Right atrium auricular region (tissue), 2 donors: ENCODE results near the gene CD3D. TPM values are rescaled to one million over a fixed set of nuclear protein-coding genes. Genes with fewer than 3 reads are reported as not detected.
A peak's percentile ranks its signal among the peaks of the same experiment; 100 is the strongest.

Experiments used
- DNase-seq: peaks from one replicate; pipeline ENCODE4 v3.0.0-alpha.2; 2019; ENCODE audit warnings: low spot score
- H3K27ac ChIP-seq, 2 donors: fragments of 200-600 bp; sonication (generic); 1 replicate in 1 of 2; 2 replicates in 1 of 2; pipeline ENCODE4 v1.5.1; 2016 to 2019
- H3K27me3 ChIP-seq, 2 donors: fragments of 200-600 bp; sonication (generic); one replicate each; pipeline versions ENCODE4 v1.5.1 to v1.6.0; 2017 to 2019
- H3K36me3 ChIP-seq: fragments of 200-600 bp; sonication (generic); one replicate; pipeline ENCODE4 v1.5.1; 2016
- H3K4me1 ChIP-seq, 2 donors: fragments of 200-600 bp; sonication (generic); one replicate each; pipeline versions ENCODE4 v1.5.1 to v1.6.0; 2017 to 2019
- H3K4me3 ChIP-seq, 2 donors: fragments of 200-600 bp; sonication (generic); 1 replicate in 1 of 2; 2 replicates in 1 of 2; pipeline ENCODE4 v1.5.1; 2017 to 2019; ENCODE audit warnings: mild to moderate bottlenecking in 1 of 2, moderate library complexity in 1 of 2
- H3K9me3 ChIP-seq, 2 donors: fragments of 200-600 bp; sonication (generic); one replicate each; pipeline ENCODE4 v1.5.1; 2019
- total RNA-seq, 2 donors: library from RNA; depleted of rRNA; stranded (reverse); fragments of >200 nt; gene quantifications; one replicate each; pipeline ENCODE4 v1.1.0, GENCODE V29; 2016
- TF ChIP-seq, protein P1 (sequence below), 2 donors: fragments of 200-600 bp; sonication (generic); IDR thresholded peaks; one replicate each; pipeline ENCODE4 v1.5.1; 2019; ENCODE audit warnings: antibody characterized with exemption in 2 of 2

CD3D gene
- total RNA-seq, 2 donors from 2014 or later = 1.5 TPM; not detected in 1

DNA sequence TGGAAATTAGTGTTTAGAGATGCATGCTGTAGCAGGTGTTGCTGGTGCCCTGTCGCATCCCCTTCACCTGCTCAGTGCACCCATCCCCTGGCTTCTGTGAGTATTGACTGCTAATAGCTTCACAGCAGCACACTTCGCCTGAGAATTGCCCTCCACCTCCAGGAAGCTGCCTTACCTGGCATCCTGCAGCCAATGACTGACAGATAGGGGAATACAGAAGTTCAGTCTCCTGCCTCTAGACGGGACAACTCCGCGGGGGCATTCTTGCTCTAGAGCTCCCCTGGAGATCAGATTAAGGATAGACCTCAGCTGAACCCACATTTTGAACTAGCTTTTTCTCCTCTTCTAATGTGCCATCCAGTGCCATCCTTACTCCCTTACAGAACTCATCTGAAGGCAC lies 47.3 kb downstream of the CD3D start:
- TF ChIP-seq, protein P1, sequence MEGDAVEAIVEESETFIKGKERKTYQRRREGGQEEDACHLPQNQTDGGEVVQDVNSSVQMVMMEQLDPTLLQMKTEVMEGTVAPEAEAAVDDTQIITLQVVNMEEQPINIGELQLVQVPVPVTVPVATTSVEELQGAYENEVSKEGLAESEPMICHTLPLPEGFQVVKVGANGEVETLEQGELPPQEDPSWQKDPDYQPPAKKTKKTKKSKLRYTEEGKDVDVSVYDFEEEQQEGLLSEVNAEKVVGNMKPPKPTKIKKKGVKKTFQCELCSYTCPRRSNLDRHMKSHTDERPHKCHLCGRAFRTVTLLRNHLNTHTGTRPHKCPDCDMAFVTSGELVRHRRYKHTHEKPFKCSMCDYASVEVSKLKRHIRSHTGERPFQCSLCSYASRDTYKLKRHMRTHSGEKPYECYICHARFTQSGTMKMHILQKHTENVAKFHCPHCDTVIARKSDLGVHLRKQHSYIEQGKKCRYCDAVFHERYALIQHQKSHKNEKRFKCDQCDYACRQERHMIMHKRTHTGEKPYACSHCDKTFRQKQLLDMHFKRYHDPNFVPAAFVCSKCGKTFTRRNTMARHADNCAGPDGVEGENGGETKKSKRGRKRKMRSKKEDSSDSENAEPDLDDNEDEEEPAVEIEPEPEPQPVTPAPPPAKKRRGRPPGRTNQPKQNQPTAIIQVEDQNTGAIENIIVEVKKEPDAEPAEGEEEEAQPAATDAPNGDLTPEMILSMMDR (IDR thresholded peaks at IDR 0.05) = no peak

DNA sequence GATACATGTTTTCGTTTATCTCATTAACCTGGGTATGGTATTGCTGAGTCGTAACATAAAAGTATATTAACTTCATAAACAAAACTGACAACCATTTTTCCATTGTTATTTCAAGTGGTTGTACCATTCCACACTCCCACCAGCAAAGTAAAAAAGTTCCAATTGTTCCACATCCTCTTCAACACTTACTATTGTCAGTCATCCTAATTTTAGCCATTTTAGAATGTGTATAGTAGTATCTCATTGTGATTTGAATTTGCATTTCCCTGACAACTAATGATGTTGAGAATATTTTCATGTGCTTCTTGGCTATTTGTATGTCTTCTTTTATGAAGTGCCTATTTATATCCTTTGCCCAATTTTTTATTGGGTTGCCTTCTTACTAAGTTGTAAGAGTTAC lies 48.5 kb downstream of the CD3D start:
- Histone ChIP-seq H3K4me3 (no peak overlapping the region), H3K27ac (no peak overlapping the region), H3K9me3 (no peaks in the 10 kb centered on the region), H3K4me1 (no peaks in the 10 kb centered on the region), H3K36me3 (no peaks in the 10 kb centered on the region), H3K27me3 (no peaks in the 10 kb centered on the region)
- DNase-seq = no peak
- TF ChIP-seq, protein P1 (IDR thresholded peaks at IDR 0.05) = no peak

More for the DNA sequence above, 47.3 kb downstream of the CD3D start:
- Histone ChIP-seq H3K36me3 (no peaks in the 10 kb centered on the region), H3K4me1 (no peaks in the 10 kb centered on the region), H3K27ac (no peak overlapping the region), H3K27me3 (no peaks in the 10 kb centered on the region), H3K9me3 (no peaks in the 10 kb centered on the region), H3K4me3 (no peak overlapping the region)
- no peak for DNase-seq

DNA sequence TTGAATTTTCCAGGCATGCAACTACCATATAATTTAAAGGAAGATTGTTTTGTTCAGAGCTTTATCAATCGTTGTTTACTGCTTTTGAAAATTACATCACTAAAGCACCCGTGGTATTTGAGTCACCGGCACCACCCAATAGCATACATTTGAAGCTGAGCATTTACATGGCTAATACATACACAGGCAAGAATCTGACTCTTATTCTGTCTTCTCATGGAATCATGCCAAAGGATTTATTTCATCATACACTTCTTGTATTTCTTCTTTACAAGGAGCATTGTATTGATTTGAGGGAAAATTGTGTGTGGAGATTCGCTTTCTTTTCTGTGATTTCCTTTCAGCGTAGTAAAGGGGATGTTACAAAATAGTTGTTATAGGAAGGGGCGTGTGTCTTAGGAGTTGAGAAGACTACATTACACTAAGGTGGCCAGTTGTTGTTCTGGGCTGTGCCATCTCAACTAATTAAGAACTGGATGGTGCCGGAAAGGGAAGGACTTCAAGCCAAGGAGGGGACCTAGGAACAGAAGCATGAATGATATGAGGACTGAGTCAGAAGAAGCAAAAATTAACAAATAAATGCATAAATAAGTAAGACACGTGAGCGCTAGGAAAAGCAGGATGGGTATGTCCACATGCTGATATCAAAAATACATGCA lies 50.9 kb downstream of the CD3D start:
- Histone ChIP-seq H3K4me3 (no peak overlapping the region), H3K36me3 (no peaks in the 10 kb centered on the region), H3K27me3 (no peaks in the 10 kb centered on the region), H3K27ac (no peak overlapping the region), H3K9me3 (no peaks in the 10 kb centered on the region), H3K4me1 (no peaks in the 10 kb centered on the region)
- DNase-seq = no peak
- TF ChIP-seq, protein P1 (IDR thresholded peaks at IDR 0.05) = no peak

DNA sequence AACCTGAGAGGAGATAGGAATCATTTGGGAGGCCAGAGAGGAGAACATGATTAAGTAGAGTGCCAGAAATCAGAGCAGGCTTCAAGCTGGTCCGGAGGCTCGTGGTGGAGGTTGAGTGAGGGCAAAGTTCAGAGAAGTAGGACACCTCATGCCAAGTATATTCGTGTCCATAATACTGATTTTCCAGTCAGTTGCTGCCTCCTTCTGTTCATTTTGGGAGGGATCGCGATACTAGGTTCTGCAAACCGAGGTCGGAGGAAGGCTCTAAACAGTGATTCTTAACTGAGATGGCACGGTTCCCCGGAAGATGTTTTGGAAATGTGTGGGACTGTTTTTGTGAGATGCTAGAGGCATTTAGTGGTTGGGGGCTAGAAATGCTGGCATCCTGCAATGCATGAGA lies 51.6 kb downstream of the CD3D start:
- Histone ChIP-seq H3K4me1 (no peaks in the 10 kb centered on the region), H3K36me3 (no peaks in the 10 kb centered on the region), H3K4me3 (no peak overlapping the region), H3K27ac (no peak overlapping the region), H3K27me3 (no peaks in the 10 kb centered on the region), H3K9me3 (no peaks in the 10 kb centered on the region)
- DNase-seq = no peak
- TF ChIP-seq, protein P1 (IDR thresholded peaks at IDR 0.05) = peak in 1 of 2 donors; percentile 55

DNA sequence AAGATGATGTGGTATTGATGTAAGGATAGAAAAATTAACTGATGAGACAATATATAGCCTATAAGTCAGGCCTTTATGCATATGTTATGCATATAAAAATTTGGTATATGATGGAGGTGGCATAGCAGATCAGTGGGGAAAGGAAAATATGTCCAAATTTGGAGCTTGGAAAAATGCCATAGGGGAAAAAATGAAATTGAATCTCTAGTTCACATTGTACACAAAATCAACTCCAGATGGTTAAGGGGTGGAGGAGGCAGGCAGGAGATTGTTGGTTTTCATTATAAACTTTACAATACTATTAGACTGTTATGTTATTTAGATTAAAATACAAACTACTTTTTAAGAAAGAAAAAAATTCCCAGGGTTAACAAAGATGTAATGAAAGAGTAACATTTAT lies 53.1 kb downstream of the CD3D start:
- H3K9me3 ChIP-seq = no peaks in the 10 kb centered on the region
- DNase-seq = no peak
- no peaks in the 10 kb centered on the region for H3K36me3 ChIP-seq
- H3K27ac ChIP-seq = no peak overlapping the region
- no peak overlapping the region for H3K4me3 ChIP-seq
- no peaks in the 10 kb centered on the region for H3K27me3 ChIP-seq
- H3K4me1 ChIP-seq = no peaks in the 10 kb centered on the region
- TF ChIP-seq, protein P1 (IDR thresholded peaks at IDR 0.05) = no peak

Other genes with a start within 250 kb of the CD3D start
- gene SCN4B, start 189.9 kb downstream of the CD3D start, total RNA-seq = 10 to 100 TPM in 1 of 2 donors, 1 to 10 TPM in 1; 2.5 to 11.8 TPM
- 1 to 10 TPM; 3.4 to 8.2 TPM for gene SCN2B, start 166.1 kb downstream of the CD3D start, total RNA-seq
- 1 to 10 TPM in 1 of 2 donors, under 1 TPM in 1; 0.48 to 2.2 TPM for gene JAML, start 117.7 kb downstream of the CD3D start, total RNA-seq
- 1 to 10 TPM; 1.0 to 2.0 TPM for gene MPZL3, start 90.3 kb downstream of the CD3D start, total RNA-seq
- 10 to 100 TPM; 13.8 to 16.8 TPM for gene MPZL2, start 78.4 kb downstream of the CD3D start, total RNA-seq
- 1 to 10 TPM in 1 of 2 donors, not detected in 1; 1.8 TPM for gene CD3E, start 38.0 kb downstream of the CD3D start, total RNA-seq
- gene CD3G, start 1.6 kb upstream of the CD3D start, total RNA-seq = under 1 TPM in 1 of 2 donors, not detected in 1; 0.24 TPM
- 10 to 100 TPM; 46.3 to 53.4 TPM for gene UBE4A, start 16.9 kb upstream of the CD3D start, total RNA-seq
- 100 to 1,000 TPM in 1 of 2 donors, 10 to 100 TPM in 1; 82.3 to 122 TPM for gene ATP5MG, start 58.9 kb upstream of the CD3D start, total RNA-seq
- gene KMT2A, start 93.8 kb upstream of the CD3D start, total RNA-seq = 10 to 100 TPM; 28.1 to 41.7 TPM
- under 1 TPM in 1 of 2 donors, not detected in 1; 0.89 TPM for gene TTC36, start 184.8 kb upstream of the CD3D start, total RNA-seq
- 10 to 100 TPM; 15.6 to 16.5 TPM for gene TMEM25, start 188.5 kb upstream of the CD3D start, total RNA-seq
- gene IFT46, start 223.2 kb upstream of the CD3D start, total RNA-seq = 10 to 100 TPM; 19.3 to 26.1 TPM
- gene ARCN1, start 229.7 kb upstream of the CD3D start, total RNA-seq = 100 to 1,000 TPM; 103 to 111 TPM